Skeletal muscle tissue (tissue), 4 donors: ENCODE measurements around the gene VRK2. TPM values are rescaled to one million over a fixed set of nuclear protein-coding genes. Genes with fewer than 3 reads are reported as not detected.

Source experiments
- H3K27ac ChIP-seq: one replicate; pipeline ENCODE4 v1.7.0; 2013; ENCODE audit warnings: mild to moderate bottlenecking, low read depth, low read length, inconsistent platforms
- H3K27me3 ChIP-seq, 3 donors: one replicate each; pipeline ENCODE4 v1.7.0; 2013; ENCODE audit warnings: low read length in 3 of 3; ENCODE audit not compliant: control insufficient read depth in 3 of 3, insufficient read depth in 3 of 3
- H3K36me3 ChIP-seq, 3 donors: one replicate each; pipeline ENCODE4 v1.7.0; 2013; ENCODE audit warnings: low read length in 3 of 3; ENCODE audit not compliant: control insufficient read depth in 3 of 3, insufficient read depth in 3 of 3
- H3K4me1 ChIP-seq, 3 donors: one replicate each; pipeline ENCODE4 v1.7.0; 2013; ENCODE audit warnings: low read length in 3 of 3, mild to moderate bottlenecking in 3 of 3; ENCODE audit not compliant: control insufficient read depth in 3 of 3, insufficient read depth in 3 of 3
- H3K4me3 ChIP-seq, 3 donors: one replicate each; pipeline ENCODE4 v1.7.0; 2013; ENCODE audit warnings: low read length in 3 of 3
- H3K9ac ChIP-seq, 3 donors: one replicate each; pipeline ENCODE4 v1.7.0; 2013; ENCODE audit warnings: low read length in 3 of 3, mild to moderate bottlenecking in 3 of 3, moderate library complexity in 2 of 3, low read depth in 1 of 3
- H3K9me3 ChIP-seq, 3 donors: one replicate each; pipeline ENCODE4 v1.7.0; 2013; ENCODE audit warnings: low read length in 3 of 3; ENCODE audit not compliant: control insufficient read depth in 3 of 3
- total RNA-seq: library from RNA; depleted of rRNA; stranded (reverse); fragments of >200 nt; gene quantifications from one replicate; pipeline ENCODE4 v1.2.3, GENCODE V29; 2014
- donor health status: Osteomylitis.

Gene VRK2
- total RNA-seq, 1 donor from 2014 or later, result 9.9 TPM

DNA sequence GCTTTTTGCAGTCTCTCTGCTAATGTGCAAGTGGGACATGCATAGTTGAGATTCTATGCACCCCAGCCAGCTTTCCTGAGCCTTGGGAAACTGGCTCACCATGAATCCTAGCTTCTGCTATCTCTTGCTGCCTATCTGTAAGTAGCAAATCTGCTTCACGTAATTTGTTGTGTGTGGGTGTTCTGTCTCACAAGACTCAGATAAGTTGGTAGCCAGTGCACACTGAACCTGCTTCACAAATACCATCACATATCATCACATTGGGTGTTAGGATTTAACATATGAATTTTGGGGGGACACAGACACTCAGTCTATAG, 13.9 kb upstream of the VRK2 start:
- Histone ChIP-seq H3K4me1 (no peaks in the 10 kb centered on the region), H3K27ac (no peak overlapping the region), H3K9ac (no peak overlapping the region), H3K36me3 (peaks cover 0 to 4% (median 0%) of the 10 kb centered on the region in 3 donors), H3K4me3 (no peak overlapping the region), H3K27me3 (no peaks in the 10 kb centered on the region), H3K9me3 (no peaks in the 10 kb centered on the region)

DNA sequence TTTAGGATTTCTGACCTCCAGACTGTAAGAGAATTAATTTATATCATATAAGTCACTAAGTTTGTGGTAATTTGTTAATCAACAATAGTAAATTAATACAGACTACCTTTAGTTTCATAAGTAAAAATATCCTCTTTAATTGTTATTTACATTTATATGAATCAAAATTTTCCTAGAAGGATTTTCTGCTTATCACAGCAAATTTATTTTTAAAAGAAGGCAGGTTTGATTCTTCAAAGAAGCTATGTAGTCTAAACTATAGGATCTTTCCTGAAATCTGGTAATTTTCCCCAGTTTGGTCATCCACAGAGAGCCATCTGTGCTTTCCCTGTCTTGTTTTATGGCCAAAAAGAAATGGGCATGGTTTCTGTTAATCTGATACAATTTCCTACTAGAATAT, 13.1 kb upstream of the VRK2 start:
- Histone ChIP-seq H3K27ac (no peak overlapping the region), H3K9ac (no peak overlapping the region), H3K9me3 (no peaks in the 10 kb centered on the region), H3K36me3 (peaks cover 0 to 4% (median 0%) of the 10 kb centered on the region in 3 donors), H3K4me3 (no peak overlapping the region), H3K4me1 (no peaks in the 10 kb centered on the region), H3K27me3 (no peaks in the 10 kb centered on the region)

DNA sequence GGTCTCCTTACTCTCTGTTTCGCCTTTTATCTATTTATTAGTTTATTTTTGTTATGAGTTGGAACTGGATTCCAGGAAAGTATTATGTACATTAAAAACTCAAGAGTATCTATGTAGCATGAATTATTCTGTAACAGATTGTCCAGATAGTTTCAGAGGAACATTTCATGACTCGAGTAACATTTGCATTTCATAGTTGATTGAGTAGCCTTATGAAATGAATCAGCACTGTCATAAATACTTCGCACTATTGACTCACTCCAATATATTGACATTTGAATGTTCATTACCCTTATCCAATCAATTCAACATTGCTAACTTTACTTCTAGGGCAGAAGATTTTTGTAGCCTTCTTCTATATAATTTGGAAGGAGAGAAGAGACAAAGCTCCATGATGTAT, 11.3 kb upstream of the VRK2 start:
- H3K9me3 ChIP-seq, result no peaks in the 10 kb centered on the region

DNA sequence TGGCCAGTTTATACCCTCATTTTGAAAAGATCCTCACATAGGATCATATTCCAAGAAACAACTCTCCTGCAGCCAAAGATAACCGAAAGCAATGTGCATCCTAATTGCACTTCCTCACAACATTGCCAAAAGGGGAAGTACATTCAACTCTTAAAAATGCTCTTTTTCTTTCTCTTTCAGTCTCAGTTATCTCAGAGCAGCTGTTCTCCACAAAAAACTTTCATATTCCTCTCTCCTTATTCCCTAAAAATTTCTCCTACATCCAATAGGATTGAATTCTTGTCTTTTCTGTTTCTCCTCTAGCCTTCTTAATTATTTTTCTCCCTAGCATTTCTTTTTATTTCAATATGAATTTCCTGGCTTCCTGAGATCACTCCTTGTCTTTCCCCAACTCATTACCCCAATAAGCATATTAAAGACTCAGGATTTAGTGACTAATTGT, 7.4 kb upstream of the VRK2 start:
- H3K36me3 ChIP-seq, result peaks cover 0 to 3% (median 0%) of the 10 kb centered on the region in 3 donors
- H3K27ac ChIP-seq, result no peak overlapping the region
- H3K4me1 ChIP-seq, result no peaks in the 10 kb centered on the region
- no peak overlapping the region for H3K4me3 ChIP-seq
- H3K27me3 ChIP-seq, result no peaks in the 10 kb centered on the region
- H3K9me3 ChIP-seq, result no peaks in the 10 kb centered on the region
- H3K9ac ChIP-seq, result no peak overlapping the region

More for the DNA sequence above, 11.3 kb upstream of the VRK2 start:
- Histone ChIP-seq H3K27me3 (no peaks in the 10 kb centered on the region), H3K9ac (no peak overlapping the region), H3K4me3 (no peak overlapping the region), H3K27ac (no peak overlapping the region), H3K36me3 (peaks cover 0 to 4% (median 0%) of the 10 kb centered on the region in 3 donors), H3K4me1 (no peaks in the 10 kb centered on the region)

GRCh38 chr2:58042486-58042970, 4.1 kb upstream of the VRK2 start:
- peaks cover 0 to 5% (median 0%) of the 10 kb centered on the region in 3 donors for H3K36me3 ChIP-seq
- H3K4me3 ChIP-seq, result no peak overlapping the region
- no peaks in the 10 kb centered on the region for H3K9me3 ChIP-seq
- no peaks in the 10 kb centered on the region for H3K27me3 ChIP-seq
- H3K4me1 ChIP-seq, result peaks cover 0 to 7% (median 4%) of the 10 kb centered on the region in 3 donors
- H3K27ac ChIP-seq, result no peak overlapping the region
- H3K9ac ChIP-seq, result no peak overlapping the region

DNA sequence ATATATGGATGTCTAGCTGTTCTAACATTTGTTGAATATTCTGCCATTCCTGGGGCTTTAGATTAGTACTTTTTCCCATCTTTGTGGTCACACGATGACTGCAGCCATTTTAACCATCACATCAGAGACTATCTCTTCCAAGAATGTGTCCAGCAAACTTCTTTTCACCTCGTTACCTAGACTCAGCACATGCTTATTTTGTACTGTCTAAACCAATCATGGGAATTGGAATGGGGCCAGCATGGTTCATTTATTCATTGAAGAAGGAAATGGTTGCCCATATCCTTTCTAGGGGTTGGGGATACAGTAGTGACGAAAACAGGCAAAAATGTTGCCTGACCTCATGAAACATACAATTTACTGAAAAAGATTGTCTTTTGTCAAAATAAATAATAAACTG, 2.5 kb upstream of the VRK2 start:
- Histone ChIP-seq H3K27ac (no peak overlapping the region), H3K4me1 (peaks cover 0 to 9% (median 4%) of the 10 kb centered on the region in 3 donors), H3K36me3 (peaks cover 0 to 5% (median 2%) of the 10 kb centered on the region in 3 donors), H3K9me3 (no peaks in the 10 kb centered on the region), H3K27me3 (no peaks in the 10 kb centered on the region), H3K9ac (no peak overlapping the region), H3K4me3 (no peak overlapping the region)

DNA sequence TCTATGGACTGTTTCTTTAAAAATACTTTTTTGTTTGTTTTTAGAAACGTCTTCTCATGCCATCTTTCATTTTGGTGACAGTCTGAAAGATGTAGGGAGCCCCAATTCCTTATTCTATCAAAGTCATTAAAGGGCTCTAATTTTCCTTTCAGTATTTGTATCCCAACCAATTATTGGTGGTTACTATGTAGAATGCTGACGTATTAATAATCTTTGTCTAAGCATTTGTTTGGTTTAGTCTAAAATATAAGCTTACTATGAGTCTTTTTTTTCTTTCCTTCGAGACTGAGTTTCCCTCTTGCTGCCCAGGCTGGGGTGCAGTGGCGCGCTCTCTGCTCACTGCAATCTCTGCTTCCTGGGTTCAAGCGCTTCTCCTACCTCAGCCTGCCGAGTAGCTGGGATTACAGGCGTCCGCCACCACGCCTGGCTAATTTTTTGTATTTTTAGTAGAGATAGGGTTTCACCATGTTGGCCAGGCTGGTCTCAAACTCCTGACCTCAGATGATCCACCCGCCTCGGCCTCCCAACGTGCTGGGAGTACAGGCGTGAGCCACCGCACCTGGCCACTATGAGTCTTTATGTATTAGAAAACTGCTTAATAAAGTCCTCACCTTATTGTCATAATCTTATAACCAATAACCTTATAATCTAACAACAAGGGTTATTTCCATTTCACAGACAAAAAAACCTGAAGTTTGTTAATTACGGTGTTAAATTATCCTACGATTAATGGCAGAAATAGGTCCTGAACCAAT, 849 bp upstream of the VRK2 start:
- peak overlapping the region; percentile 84 for H3K27ac ChIP-seq
- H3K4me1 ChIP-seq, result peaks cover 0 to 9% (median 4%) of the 10 kb centered on the region in 3 donors
- peak overlapping the region; percentile 79 to 92 (median 85) for H3K9ac ChIP-seq
- H3K4me3 ChIP-seq, result peak overlapping the region; percentile 74 to 93 (median 83)
- H3K36me3 ChIP-seq, result peaks cover 0 to 6% (median 2%) of the 10 kb centered on the region in 3 donors
- H3K27me3 ChIP-seq, result no peaks in the 10 kb centered on the region
- H3K9me3 ChIP-seq, result no peaks in the 10 kb centered on the region

DNA sequence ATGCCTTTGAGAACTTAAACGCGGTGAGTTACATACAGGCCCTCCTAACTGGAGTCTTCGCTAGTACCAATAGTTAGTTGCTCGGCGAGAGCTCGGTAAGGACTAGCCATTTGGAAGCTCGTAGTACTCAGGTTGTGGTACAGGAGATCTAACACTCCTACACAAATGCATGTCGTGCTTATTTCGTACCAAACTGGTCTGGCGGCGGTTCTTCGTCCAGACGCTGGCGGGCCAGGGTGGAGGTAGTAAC, 346 bp upstream of the VRK2 start:
- no peaks in the 10 kb centered on the region for H3K9me3 ChIP-seq

GRCh38 chr2:58047373-58047935, 848 bp downstream of the VRK2 start:
- Histone ChIP-seq H3K36me3 (peaks cover 0 to 6% (median 2%) of the 10 kb centered on the region in 3 donors), H3K9me3 (no peaks in the 10 kb centered on the region), H3K27ac (peak overlapping the region; percentile 84), H3K27me3 (no peaks in the 10 kb centered on the region), H3K4me3 (peak overlapping the region; percentile 74 to 93 (median 83)), H3K9ac (peak overlapping the region; percentile 79 to 92 (median 85)), H3K4me1 (peaks cover 0 to 9% (median 4%) of the 10 kb centered on the region in 3 donors)

More for the DNA sequence above, 346 bp upstream of the VRK2 start:
- H3K27me3 ChIP-seq, result no peaks in the 10 kb centered on the region
- H3K27ac ChIP-seq, result peak overlapping the region; percentile 84
- H3K4me3 ChIP-seq, result peak overlapping the region; percentile 74 to 93 (median 83)
- peaks cover 0 to 6% (median 2%) of the 10 kb centered on the region in 3 donors for H3K36me3 ChIP-seq
- peak overlapping the region; percentile 79 to 92 (median 85) for H3K9ac ChIP-seq
- H3K4me1 ChIP-seq, result peaks cover 0 to 9% (median 4%) of the 10 kb centered on the region in 3 donors

DNA sequence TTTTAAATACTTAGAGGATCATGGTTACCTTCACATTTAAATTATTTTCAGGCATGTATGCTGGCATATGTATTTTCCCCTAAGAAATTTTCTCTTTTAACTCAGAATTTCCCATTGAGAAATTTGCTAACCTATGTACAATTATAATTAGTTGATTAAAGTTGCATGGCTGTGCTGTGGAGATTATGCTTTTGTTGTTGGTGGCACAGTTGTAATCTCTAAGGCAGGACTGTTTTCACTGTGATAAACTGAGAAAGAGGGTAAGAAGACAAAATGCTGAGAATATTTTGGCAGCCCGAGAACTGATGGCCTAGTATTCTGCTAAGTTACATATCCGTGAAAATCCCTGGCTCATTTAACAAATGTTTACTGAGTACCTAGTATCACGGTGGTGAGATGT, 1.4 kb downstream of the VRK2 start:
- H3K27me3 ChIP-seq, result no peaks in the 10 kb centered on the region
- no peak overlapping the region for H3K27ac ChIP-seq
- H3K9ac ChIP-seq, result peak overlapping the region in 2 of 3 donors; percentile 4 to 28
- no peaks in the 10 kb centered on the region for H3K9me3 ChIP-seq
- no peak overlapping the region for H3K4me3 ChIP-seq
- H3K4me1 ChIP-seq, result peaks cover 0 to 9% (median 4%) of the 10 kb centered on the region in 3 donors
- H3K36me3 ChIP-seq, result peaks cover 0 to 6% (median 2%) of the 10 kb centered on the region in 3 donors
